DND-41 (cell line): ENCODE results near the gene HDAC7.

Source experiments
- EZH2 ChIP-seq: IDR thresholded peaks from 3 replicates; pipeline ENCODE4 v1.6.1; 2012; ENCODE audit warnings: borderline replicate concordance, low read depth, mild to moderate bottlenecking, moderate library complexity, low read length, inconsistent platforms; ENCODE audit not compliant: severe bottlenecking
- TF ChIP-seq, protein P1 (sequence below): IDR thresholded peaks from 2 replicates; pipeline ENCODE4 v1.5.1; 2012; ENCODE audit warnings: borderline replicate concordance, low read length, moderate library complexity, mild to moderate bottlenecking; ENCODE audit not compliant: poor library complexity, severe bottlenecking; ENCODE audit errors: extremely low read depth

GRCh38 chr12:47773858-47774580 is 45.7 kb downstream of the HDAC7 start:
- TF ChIP-seq, protein P1, sequence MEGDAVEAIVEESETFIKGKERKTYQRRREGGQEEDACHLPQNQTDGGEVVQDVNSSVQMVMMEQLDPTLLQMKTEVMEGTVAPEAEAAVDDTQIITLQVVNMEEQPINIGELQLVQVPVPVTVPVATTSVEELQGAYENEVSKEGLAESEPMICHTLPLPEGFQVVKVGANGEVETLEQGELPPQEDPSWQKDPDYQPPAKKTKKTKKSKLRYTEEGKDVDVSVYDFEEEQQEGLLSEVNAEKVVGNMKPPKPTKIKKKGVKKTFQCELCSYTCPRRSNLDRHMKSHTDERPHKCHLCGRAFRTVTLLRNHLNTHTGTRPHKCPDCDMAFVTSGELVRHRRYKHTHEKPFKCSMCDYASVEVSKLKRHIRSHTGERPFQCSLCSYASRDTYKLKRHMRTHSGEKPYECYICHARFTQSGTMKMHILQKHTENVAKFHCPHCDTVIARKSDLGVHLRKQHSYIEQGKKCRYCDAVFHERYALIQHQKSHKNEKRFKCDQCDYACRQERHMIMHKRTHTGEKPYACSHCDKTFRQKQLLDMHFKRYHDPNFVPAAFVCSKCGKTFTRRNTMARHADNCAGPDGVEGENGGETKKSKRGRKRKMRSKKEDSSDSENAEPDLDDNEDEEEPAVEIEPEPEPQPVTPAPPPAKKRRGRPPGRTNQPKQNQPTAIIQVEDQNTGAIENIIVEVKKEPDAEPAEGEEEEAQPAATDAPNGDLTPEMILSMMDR, result no peak
- no peak for TF ChIP-seq EZH2
